Astrocyte (in vitro differentiated cells and primary cell): ENCODE results near the gene FAM124B.

Experiments
- CTCF ChIP-seq: IDR thresholded peaks from 2 replicates; pipeline ENCODE4 v1.5.1; 2011; ENCODE audit warnings: low read depth, mild to moderate bottlenecking, inconsistent platforms, low read length, moderate library complexity; ENCODE audit not compliant: insufficient read depth
- EZH2 ChIP-seq: IDR thresholded peaks from 2 replicates; pipeline ENCODE4 v1.6.1; 2012; ENCODE audit warnings: mild to moderate bottlenecking, low read length, inconsistent platforms; ENCODE audit not compliant: insufficient read depth

DNA sequence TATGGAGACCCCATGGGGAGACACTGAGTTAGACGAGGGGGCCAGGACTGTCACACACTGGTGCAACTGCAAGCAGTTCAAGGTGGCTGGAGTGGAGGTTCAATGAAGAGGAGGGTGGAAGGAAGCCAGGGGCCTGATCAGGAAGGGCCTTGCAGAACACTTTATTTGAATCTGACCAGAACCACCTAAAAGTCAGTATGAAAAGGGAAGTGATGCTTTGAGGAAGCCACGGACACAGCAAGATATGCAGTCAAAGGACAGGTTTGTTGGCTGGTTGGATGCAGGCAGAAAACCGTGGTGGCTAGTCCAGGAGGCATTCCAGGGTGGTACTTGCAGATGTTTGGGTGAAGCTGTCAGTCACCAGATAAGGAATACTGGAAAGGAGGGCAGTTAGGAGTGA lies 3.5 kb upstream of the FAM124B start:
- TF ChIP-seq CTCF (no peak), EZH2 (no peak)
